Astrocyte (in vitro differentiated cells and primary cell): ENCODE data around the gene PYHIN1. TPM values are rescaled to one million over a fixed set of nuclear protein-coding genes. Genes with fewer than 3 reads are reported as not detected.

Experiments used
- DNase-seq: peaks from one replicate; pipeline ENCODE4 v3.0.0-alpha.2; 2010; ENCODE audit warnings: low read depth
- FAIRE-seq: peaks from 2 replicates; lab custom pipeline; 2011; peaks lifted over from hg19 to GRCh38; lab: Jason Lieb, UNC
- H2AFZ ChIP-seq: 2 replicates; pipeline ENCODE4 v1.6.0; 2012; ENCODE audit warnings: low read depth, low read length, inconsistent platforms
- H3K27ac ChIP-seq: 2 replicates; pipeline ENCODE4 v1.5.1; 2011; ENCODE audit warnings: low read depth, low read length, inconsistent platforms
- H3K27me3 ChIP-seq: 2 replicates; pipeline ENCODE4 v1.6.0; 2011; ENCODE audit warnings: low read length, inconsistent platforms; ENCODE audit not compliant: insufficient read depth
- H3K36me3 ChIP-seq: 2 replicates; pipeline ENCODE4 v1.5.1; 2011; ENCODE audit warnings: low read length, inconsistent platforms; ENCODE audit not compliant: insufficient read depth
- H3K4me1 ChIP-seq: 2 replicates; pipeline ENCODE4 v1.5.1; 2011; ENCODE audit warnings: low read length, inconsistent platforms; ENCODE audit not compliant: insufficient read depth
- H3K4me2 ChIP-seq: 2 replicates; pipeline ENCODE4 v1.6.0; 2012; ENCODE audit warnings: low read length, inconsistent platforms
- H3K4me3 ChIP-seq: 2 replicates; pipeline ENCODE4 v1.5.1; 2011; ENCODE audit warnings: low read depth, mild to moderate bottlenecking, low read length, inconsistent platforms; ENCODE audit not compliant: insufficient read depth
- H3K79me2 ChIP-seq: 2 replicates; pipeline ENCODE4 v1.6.0; 2012; ENCODE audit warnings: mild to moderate bottlenecking, low read length, inconsistent platforms; ENCODE audit not compliant: insufficient read depth
- H3K9ac ChIP-seq: 2 replicates; pipeline ENCODE4 v1.6.0; 2012; ENCODE audit warnings: mild to moderate bottlenecking, low read length, inconsistent platforms
- H3K9me3 ChIP-seq: 2 replicates; pipeline ENCODE4 v1.5.1; 2012; ENCODE audit warnings: low read depth, mild to moderate bottlenecking, low read length, inconsistent platforms; ENCODE audit not compliant: insufficient read depth
- H4K20me1 ChIP-seq: 2 replicates; pipeline ENCODE4 v1.6.0; 2012; ENCODE audit warnings: low read length, inconsistent platforms; ENCODE audit not compliant: insufficient read depth
- H3K27ac Mint-ChIP-seq: one replicate; pipeline ENCODE4 v1.8.0; 2021; ENCODE audit warnings: mild to moderate bottlenecking, mixed read lengths; ENCODE audit not compliant: unreplicated experiment
- H3K27me3 Mint-ChIP-seq: one replicate; pipeline ENCODE4 v1.8.0; 2021; ENCODE audit warnings: low read depth, mixed read lengths; ENCODE audit not compliant: unreplicated experiment
- H3K36me3 Mint-ChIP-seq: one replicate; pipeline ENCODE4 v1.8.0; 2021; ENCODE audit warnings: low read depth, mixed read lengths; ENCODE audit not compliant: unreplicated experiment
- H3K4me1 Mint-ChIP-seq: one replicate; pipeline ENCODE4 v1.8.0; 2021; ENCODE audit warnings: low read depth, mixed read lengths; ENCODE audit not compliant: unreplicated experiment
- H3K4me3 Mint-ChIP-seq: one replicate; pipeline ENCODE4 v1.8.0; 2021; ENCODE audit warnings: mild to moderate bottlenecking, moderate library complexity, mixed read lengths; ENCODE audit not compliant: unreplicated experiment
- H3K9me3 Mint-ChIP-seq: one replicate; pipeline ENCODE4 v1.8.0; 2021; ENCODE audit warnings: mild to moderate bottlenecking, mixed read lengths; ENCODE audit not compliant: unreplicated experiment
- CTCF ChIP-seq: IDR thresholded peaks from 2 replicates; pipeline ENCODE4 v1.5.1; 2011; ENCODE audit warnings: low read depth, mild to moderate bottlenecking, inconsistent platforms, low read length, moderate library complexity; ENCODE audit not compliant: insufficient read depth
- EZH2 ChIP-seq: IDR thresholded peaks from 2 replicates; pipeline ENCODE4 v1.6.1; 2012; ENCODE audit warnings: mild to moderate bottlenecking, low read length, inconsistent platforms; ENCODE audit not compliant: insufficient read depth
- total RNA-seq: library from RNA; stranded (reverse); gene quantifications from 2 replicates; pipeline ENCODE4 v1.2.1, GENCODE V29; 2021

PYHIN1 gene
- total RNA-seq, 1 donor from 2014 or later = not detected

- H3K79me2 ChIP-seq = no peaks in the 10 kb centered on the region
- DNase-seq = no peak
- H3K36me3 Mint-ChIP-seq = no peaks in the 10 kb centered on the region
- FAIRE-seq = no peak
- no peaks in the 10 kb centered on the region for H3K36me3 ChIP-seq
- no peak overlapping the region for H3K4me3 Mint-ChIP-seq
- no peaks in the 10 kb centered on the region for H3K9me3 ChIP-seq
- H3K27ac Mint-ChIP-seq = no peak overlapping the region
- no peak overlapping the region for H3K27ac ChIP-seq
- H2AFZ ChIP-seq = no peak overlapping the region
- H3K27me3 ChIP-seq = no peaks in the 10 kb centered on the region
- TF ChIP-seq CTCF (no peak), EZH2 (no peak)
- no peak overlapping the region for H3K4me2 ChIP-seq
- H3K9me3 Mint-ChIP-seq = peaks cover 1% of the 10 kb centered on the region
- H3K4me3 ChIP-seq = no peak overlapping the region
- no peaks in the 10 kb centered on the region for H3K4me1 Mint-ChIP-seq
- no peaks in the 10 kb centered on the region for H4K20me1 ChIP-seq
- no peaks in the 10 kb centered on the region for H3K4me1 ChIP-seq
- H3K9ac ChIP-seq = no peak overlapping the region
- H3K27me3 Mint-ChIP-seq = peaks cover 9% of the 10 kb centered on the region
Measured at GRCh38 chr1:158962983-158963382, 31.6 kb downstream of the PYHIN1 start.

- FAIRE-seq (no peak), DNase-seq (no peak)
- H3K9me3 ChIP-seq = no peaks in the 10 kb centered on the region
- no peaks in the 10 kb centered on the region for H3K79me2 ChIP-seq
- H3K9ac ChIP-seq = no peak overlapping the region
- H3K27me3 ChIP-seq = no peaks in the 10 kb centered on the region
- Mint-ChIP-seq H3K27me3 (no peaks in the 10 kb centered on the region), H3K27ac (no peak overlapping the region), H3K9me3 (no peaks in the 10 kb centered on the region), H3K4me1 (no peaks in the 10 kb centered on the region), H3K4me3 (no peak overlapping the region), H3K36me3 (no peaks in the 10 kb centered on the region)
- no peak overlapping the region for H3K4me3 ChIP-seq
- H4K20me1 ChIP-seq = no peaks in the 10 kb centered on the region
- no peak overlapping the region for H3K4me2 ChIP-seq
- no peaks in the 10 kb centered on the region for H3K4me1 ChIP-seq
- TF ChIP-seq EZH2 (no peak), CTCF (no peak)
- H2AFZ ChIP-seq = no peak overlapping the region
- no peaks in the 10 kb centered on the region for H3K36me3 ChIP-seq
- H3K27ac ChIP-seq = no peak overlapping the region
Measured at GRCh38 chr1:158969166-158969565, 37.8 kb downstream of the PYHIN1 start.

- H3K4me3 ChIP-seq = no peak overlapping the region
- Mint-ChIP-seq H3K4me3 (no peak overlapping the region), H3K27ac (no peak overlapping the region), H3K9me3 (no peaks in the 10 kb centered on the region), H3K36me3 (no peaks in the 10 kb centered on the region), H3K27me3 (no peaks in the 10 kb centered on the region), H3K4me1 (no peaks in the 10 kb centered on the region)
- no peak overlapping the region for H3K4me2 ChIP-seq
- no peaks in the 10 kb centered on the region for H3K79me2 ChIP-seq
- no peak overlapping the region for H3K9ac ChIP-seq
- H4K20me1 ChIP-seq = no peaks in the 10 kb centered on the region
- H3K36me3 ChIP-seq = no peaks in the 10 kb centered on the region
- no peaks in the 10 kb centered on the region for H3K27me3 ChIP-seq
- no peak for TF ChIP-seq EZH2
- TF ChIP-seq CTCF = no peak
- no peak overlapping the region for H3K27ac ChIP-seq
- FAIRE-seq (no peak), DNase-seq (no peak)
- H2AFZ ChIP-seq = no peak overlapping the region
- H3K4me1 ChIP-seq = no peaks in the 10 kb centered on the region
- no peaks in the 10 kb centered on the region for H3K9me3 ChIP-seq
Measured at GRCh38 chr1:158969855-158970254, 38.5 kb downstream of the PYHIN1 start.
